ENCODE measurements around the gene RNF114.

DNA sequence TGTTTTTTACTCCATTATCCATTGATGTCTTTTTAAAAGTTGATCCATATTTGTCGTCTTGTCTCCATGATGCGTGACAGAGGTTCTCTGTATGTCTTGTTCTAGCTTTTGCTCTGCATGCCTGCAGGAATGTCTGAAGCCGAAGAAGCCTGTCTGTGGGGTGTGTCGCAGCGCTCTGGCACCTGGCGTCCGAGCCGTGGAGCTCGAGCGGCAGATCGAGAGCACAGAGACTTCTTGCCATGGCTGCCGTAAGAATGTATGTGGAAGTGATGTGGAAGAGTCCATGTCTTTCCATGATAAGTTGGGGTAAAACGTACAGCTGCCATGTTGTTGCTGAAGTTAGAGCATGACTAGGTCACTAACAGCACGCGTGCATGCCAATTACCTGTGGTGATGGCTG lies 5.3 kb downstream of the RNF114 start:
- TF ChIP-seq ZNF302 (tag by site-specific recombination; IDR thresholded peaks at IDR 0.05; ENCODE audit: low read depth) = no peak
- TF ChIP-seq, protein P1, sequence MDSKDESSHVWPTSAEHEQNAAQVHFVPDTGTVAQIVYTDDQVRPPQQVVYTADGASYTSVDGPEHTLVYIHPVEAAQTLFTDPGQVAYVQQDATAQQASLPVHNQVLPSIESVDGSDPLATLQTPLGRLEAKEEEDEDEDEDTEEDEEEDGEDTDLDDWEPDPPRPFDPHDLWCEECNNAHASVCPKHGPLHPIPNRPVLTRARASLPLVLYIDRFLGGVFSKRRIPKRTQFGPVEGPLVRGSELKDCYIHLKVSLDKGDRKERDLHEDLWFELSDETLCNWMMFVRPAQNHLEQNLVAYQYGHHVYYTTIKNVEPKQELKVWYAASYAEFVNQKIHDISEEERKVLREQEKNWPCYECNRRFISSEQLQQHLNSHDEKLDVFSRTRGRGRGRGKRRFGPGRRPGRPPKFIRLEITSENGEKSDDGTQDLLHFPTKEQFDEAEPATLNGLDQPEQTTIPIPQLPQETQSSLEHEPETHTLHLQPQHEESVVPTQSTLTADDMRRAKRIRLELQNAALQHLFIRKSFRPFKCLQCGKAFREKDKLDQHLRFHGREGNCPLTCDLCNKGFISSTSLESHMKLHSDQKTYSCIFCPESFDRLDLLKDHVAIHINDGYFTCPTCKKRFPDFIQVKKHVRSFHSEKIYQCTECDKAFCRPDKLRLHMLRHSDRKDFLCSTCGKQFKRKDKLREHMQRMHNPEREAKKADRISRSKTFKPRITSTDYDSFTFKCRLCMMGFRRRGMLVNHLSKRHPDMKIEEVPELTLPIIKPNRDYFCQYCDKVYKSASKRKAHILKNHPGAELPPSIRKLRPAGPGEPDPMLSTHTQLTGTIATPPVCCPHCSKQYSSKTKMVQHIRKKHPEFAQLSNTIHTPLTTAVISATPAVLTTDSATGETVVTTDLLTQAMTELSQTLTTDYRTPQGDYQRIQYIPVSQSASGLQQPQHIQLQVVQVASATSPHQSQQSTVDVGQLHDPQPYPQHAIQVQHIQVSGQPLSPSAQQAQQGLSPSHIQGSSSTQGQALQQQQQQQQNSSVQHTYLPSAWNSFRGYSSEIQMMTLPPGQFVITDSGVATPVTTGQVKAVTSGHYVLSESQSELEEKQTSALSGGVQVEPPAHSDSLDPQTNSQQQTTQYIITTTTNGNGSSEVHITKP (tag by site-specific recombination; IDR thresholded peaks at IDR 0.05) = no peak
- TF ChIP-seq ZBTB1 (tag by site-specific recombination; IDR thresholded peaks at IDR 0.05) = no peak
- TF ChIP-seq, protein P2, sequence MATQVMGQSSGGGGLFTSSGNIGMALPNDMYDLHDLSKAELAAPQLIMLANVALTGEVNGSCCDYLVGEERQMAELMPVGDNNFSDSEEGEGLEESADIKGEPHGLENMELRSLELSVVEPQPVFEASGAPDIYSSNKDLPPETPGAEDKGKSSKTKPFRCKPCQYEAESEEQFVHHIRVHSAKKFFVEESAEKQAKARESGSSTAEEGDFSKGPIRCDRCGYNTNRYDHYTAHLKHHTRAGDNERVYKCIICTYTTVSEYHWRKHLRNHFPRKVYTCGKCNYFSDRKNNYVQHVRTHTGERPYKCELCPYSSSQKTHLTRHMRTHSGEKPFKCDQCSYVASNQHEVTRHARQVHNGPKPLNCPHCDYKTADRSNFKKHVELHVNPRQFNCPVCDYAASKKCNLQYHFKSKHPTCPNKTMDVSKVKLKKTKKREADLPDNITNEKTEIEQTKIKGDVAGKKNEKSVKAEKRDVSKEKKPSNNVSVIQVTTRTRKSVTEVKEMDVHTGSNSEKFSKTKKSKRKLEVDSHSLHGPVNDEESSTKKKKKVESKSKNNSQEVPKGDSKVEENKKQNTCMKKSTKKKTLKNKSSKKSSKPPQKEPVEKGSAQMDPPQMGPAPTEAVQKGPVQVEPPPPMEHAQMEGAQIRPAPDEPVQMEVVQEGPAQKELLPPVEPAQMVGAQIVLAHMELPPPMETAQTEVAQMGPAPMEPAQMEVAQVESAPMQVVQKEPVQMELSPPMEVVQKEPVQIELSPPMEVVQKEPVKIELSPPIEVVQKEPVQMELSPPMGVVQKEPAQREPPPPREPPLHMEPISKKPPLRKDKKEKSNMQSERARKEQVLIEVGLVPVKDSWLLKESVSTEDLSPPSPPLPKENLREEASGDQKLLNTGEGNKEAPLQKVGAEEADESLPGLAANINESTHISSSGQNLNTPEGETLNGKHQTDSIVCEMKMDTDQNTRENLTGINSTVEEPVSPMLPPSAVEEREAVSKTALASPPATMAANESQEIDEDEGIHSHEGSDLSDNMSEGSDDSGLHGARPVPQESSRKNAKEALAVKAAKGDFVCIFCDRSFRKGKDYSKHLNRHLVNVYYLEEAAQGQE (tag by site-specific recombination; IDR thresholded peaks at IDR 0.05) = no peak
- TF ChIP-seq, protein P3, sequence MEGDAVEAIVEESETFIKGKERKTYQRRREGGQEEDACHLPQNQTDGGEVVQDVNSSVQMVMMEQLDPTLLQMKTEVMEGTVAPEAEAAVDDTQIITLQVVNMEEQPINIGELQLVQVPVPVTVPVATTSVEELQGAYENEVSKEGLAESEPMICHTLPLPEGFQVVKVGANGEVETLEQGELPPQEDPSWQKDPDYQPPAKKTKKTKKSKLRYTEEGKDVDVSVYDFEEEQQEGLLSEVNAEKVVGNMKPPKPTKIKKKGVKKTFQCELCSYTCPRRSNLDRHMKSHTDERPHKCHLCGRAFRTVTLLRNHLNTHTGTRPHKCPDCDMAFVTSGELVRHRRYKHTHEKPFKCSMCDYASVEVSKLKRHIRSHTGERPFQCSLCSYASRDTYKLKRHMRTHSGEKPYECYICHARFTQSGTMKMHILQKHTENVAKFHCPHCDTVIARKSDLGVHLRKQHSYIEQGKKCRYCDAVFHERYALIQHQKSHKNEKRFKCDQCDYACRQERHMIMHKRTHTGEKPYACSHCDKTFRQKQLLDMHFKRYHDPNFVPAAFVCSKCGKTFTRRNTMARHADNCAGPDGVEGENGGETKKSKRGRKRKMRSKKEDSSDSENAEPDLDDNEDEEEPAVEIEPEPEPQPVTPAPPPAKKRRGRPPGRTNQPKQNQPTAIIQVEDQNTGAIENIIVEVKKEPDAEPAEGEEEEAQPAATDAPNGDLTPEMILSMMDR (tag by site-specific recombination; IDR thresholded peaks at IDR 0.05) = no peak
- TF ChIP-seq, protein P4, sequence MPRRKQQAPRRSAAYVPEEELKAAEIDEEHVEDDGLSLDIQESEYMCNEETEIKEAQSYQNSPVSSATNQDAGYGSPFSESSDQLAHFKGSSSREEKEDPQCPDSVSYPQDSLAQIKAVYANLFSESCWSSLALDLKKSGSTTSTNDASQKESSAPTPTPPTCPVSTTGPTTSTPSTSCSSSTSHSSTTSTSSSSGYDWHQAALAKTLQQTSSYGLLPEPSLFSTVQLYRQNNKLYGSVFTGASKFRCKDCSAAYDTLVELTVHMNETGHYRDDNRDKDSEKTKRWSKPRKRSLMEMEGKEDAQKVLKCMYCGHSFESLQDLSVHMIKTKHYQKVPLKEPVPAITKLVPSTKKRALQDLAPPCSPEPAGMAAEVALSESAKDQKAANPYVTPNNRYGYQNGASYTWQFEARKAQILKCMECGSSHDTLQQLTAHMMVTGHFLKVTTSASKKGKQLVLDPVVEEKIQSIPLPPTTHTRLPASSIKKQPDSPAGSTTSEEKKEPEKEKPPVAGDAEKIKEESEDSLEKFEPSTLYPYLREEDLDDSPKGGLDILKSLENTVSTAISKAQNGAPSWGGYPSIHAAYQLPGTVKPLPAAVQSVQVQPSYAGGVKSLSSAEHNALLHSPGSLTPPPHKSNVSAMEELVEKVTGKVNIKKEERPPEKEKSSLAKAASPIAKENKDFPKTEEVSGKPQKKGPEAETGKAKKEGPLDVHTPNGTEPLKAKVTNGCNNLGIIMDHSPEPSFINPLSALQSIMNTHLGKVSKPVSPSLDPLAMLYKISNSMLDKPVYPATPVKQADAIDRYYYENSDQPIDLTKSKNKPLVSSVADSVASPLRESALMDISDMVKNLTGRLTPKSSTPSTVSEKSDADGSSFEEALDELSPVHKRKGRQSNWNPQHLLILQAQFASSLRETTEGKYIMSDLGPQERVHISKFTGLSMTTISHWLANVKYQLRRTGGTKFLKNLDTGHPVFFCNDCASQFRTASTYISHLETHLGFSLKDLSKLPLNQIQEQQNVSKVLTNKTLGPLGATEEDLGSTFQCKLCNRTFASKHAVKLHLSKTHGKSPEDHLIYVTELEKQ (tag by site-specific recombination; IDR thresholded peaks at IDR 0.05; ENCODE audit: borderline replicate concordance) = no peak
- TF ChIP-seq, protein P5, sequence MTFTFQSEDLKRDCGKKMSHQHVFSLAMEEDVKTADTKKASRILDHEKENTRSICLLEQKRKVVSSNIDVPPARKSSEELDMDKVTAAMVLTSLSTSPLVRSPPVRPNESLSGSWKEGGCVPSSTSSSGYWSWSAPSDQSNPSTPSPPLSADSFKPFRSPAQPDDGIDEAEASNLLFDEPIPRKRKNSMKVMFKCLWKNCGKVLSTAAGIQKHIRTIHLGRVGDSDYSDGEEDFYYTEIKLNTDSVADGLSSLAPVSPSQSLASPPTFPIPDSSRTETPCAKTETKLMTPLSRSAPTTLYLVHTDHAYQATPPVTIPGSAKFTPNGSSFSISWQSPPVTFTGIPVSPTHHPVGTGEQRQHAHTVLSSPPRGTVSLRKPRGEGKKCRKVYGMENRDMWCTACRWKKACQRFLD (tag by site-specific recombination; IDR thresholded peaks at IDR 0.05) = no peak
- TF ChIP-seq ZNF114 (tag by site-specific recombination; IDR thresholded peaks at IDR 0.05) = no peak
- TF ChIP-seq ZNF138 (tag by site-specific recombination; IDR thresholded peaks at IDR 0.05; ENCODE audit: borderline replicate concordance) = no peak
- no peak for TF ChIP-seq ZNF416 (tag by site-specific recombination; IDR thresholded peaks at IDR 0.05)
- no peak for TF ChIP-seq OSR2 (tag by site-specific recombination; IDR thresholded peaks at IDR 0.05)
- TF ChIP-seq ZBTB21 (tag by site-specific recombination; IDR thresholded peaks at IDR 0.05) = no peak
- TF ChIP-seq ZNF311 (tag by site-specific recombination; IDR thresholded peaks at IDR 0.05; ENCODE audit: borderline replicate concordance) = no peak
